HepG2 (cell line): Measurements from ENCODE around the gene ACTN1. TPM values are rescaled to one million over a fixed set of nuclear protein-coding genes. Genes with fewer than 3 reads are reported as not detected.

Source experiments
- ARID5B ChIP-seq: IDR thresholded peaks from 2 replicates; pipeline ENCODE4 v1.4.0; 2020; ENCODE audit warnings: mild to moderate bottlenecking, missing genetic modification reagents
- DRAP1 ChIP-seq: IDR thresholded peaks from 2 replicates; pipeline ENCODE4 v1.6.1; 2016; ENCODE audit warnings: missing genetic modification reagents, missing compliant biosample characterization
- GMEB1 ChIP-seq: sonication (generic); formaldehyde crosslinking; IDR thresholded peaks from 2 replicates; pipeline ENCODE4 v1.5.1; 2020; ENCODE audit warnings: missing genetic modification reagents, mild to moderate bottlenecking, borderline replicate concordance
- GPN1 ChIP-seq: sonication (generic); formaldehyde crosslinking; IDR thresholded peaks from 2 replicates; pipeline ENCODE4 v1.5.1; 2020; ENCODE audit warnings: missing genetic modification reagents, borderline replicate concordance
- MEF2D ChIP-seq: sonication (generic); formaldehyde crosslinking; IDR thresholded peaks from 2 replicates; pipeline ENCODE4 v1.5.1; 2020; ENCODE audit warnings: mild to moderate bottlenecking, missing genetic modification reagents
- MYNN ChIP-seq: sonication (generic); formaldehyde crosslinking; IDR thresholded peaks from 2 replicates; pipeline ENCODE4 v1.4.0; 2020; ENCODE audit warnings: mild to moderate bottlenecking, low read depth, missing genetic modification reagents
- NR2F2 ChIP-seq: IDR thresholded peaks from 2 replicates; pipeline ENCODE4 v1.6.1; 2012; ENCODE audit warnings: low read depth, inconsistent platforms, borderline replicate concordance
- POLR2A ChIP-seq, 2 experiments: IDR thresholded peaks; 2 replicates each; pipeline ENCODE4 v1.6.1; 2011; ENCODE audit warnings: low read depth in 2 of 2, low read length in 2 of 2, mild to moderate bottlenecking in 1 of 2, moderate library complexity in 1 of 2; ENCODE audit not compliant: insufficient read depth in 1 of 2
- SIN3B ChIP-seq: fragments of 150-350 bp; IDR thresholded peaks from 2 replicates; pipeline ENCODE4 v1.6.1; 2014; ENCODE audit warnings: low read length
- SP4 ChIP-seq: sonication (generic); formaldehyde crosslinking; IDR thresholded peaks from 2 replicates; pipeline ENCODE4 v1.8.1; 2023; ENCODE audit warnings: mild to moderate bottlenecking, missing genetic modification reagents
- ZC3H13 ChIP-seq: sonication (generic); formaldehyde crosslinking; IDR thresholded peaks from 2 replicates; pipeline ENCODE4 v1.8.1; 2023; ENCODE audit warnings: mild to moderate bottlenecking, missing genetic modification reagents, moderate library complexity
- ZC3H4 ChIP-seq: sonication (generic); formaldehyde crosslinking; IDR thresholded peaks from 2 replicates; pipeline ENCODE4 v1.4.0; 2020; ENCODE audit warnings: missing genetic modification reagents, borderline replicate concordance
- ZFX ChIP-seq: sonication (generic); formaldehyde crosslinking; IDR thresholded peaks from 2 replicates; pipeline ENCODE4 v1.4.0; 2020; ENCODE audit warnings: mild to moderate bottlenecking, low read depth, missing genetic modification reagents, moderate library complexity
- ZMAT3 ChIP-seq: sonication (generic); formaldehyde crosslinking; conservative IDR thresholded peaks from 2 replicates; pipeline ENCODE4 v1.7.0; 2021; ENCODE audit warnings: missing genetic modification reagents
- ZNF446 ChIP-seq: sonication (generic); formaldehyde crosslinking; IDR thresholded peaks from 2 replicates; pipeline ENCODE4 v1.5.0; 2020; ENCODE audit warnings: mild to moderate bottlenecking, missing genetic modification reagents
- ZNF605 ChIP-seq: sonication (generic); formaldehyde crosslinking; IDR thresholded peaks from 2 replicates; pipeline ENCODE4 v1.8.0; 2022; ENCODE audit warnings: mild to moderate bottlenecking, missing genetic modification reagents
- ZNF607 ChIP-seq: sonication (generic); formaldehyde crosslinking; IDR thresholded peaks from 2 replicates; pipeline ENCODE4 v1.5.1; 2020; ENCODE audit warnings: missing genetic modification reagents, mild to moderate bottlenecking, borderline replicate concordance
- ZSCAN21 ChIP-seq: sonication (generic); formaldehyde crosslinking; IDR thresholded peaks from 2 replicates; pipeline ENCODE4 v1.8.0; 2022; ENCODE audit warnings: mild to moderate bottlenecking, missing genetic modification reagents, moderate library complexity, borderline replicate concordance
- polyA plus RNA-seq, 8 experiments: library from polyadenylated mRNA; depleted of rRNA in 3 of 8; stranded (reverse) in 7 of 8; unstranded in 1 of 8; fragments of >200 nt; fragmentation: Illumina TruSeq in 4 of 8; extraction: Trizol in 4 of 8; gene quantifications; 2 replicates each; pipeline versions ENCODE4 v1.2.1 to v1.2.3, GENCODE V29; 2011 to 2016; ENCODE audit warnings: low read depth in 4 of 8, missing spikeins in 1 of 8, mixed read lengths in 1 of 8; ENCODE audit not compliant: insufficient read depth in 1 of 8
- total RNA-seq, 5 experiments: library from RNA; depleted of rRNA; stranded (reverse); fragments of >200 nt; fragmentation: Illumina TruSeq; extraction: Trizol; gene quantifications; 2 replicates each; pipeline ENCODE4 v1.2.3, GENCODE V29; 2016; ENCODE audit warnings: low read depth in 1 of 5
- TF ChIP-seq, protein P1 (sequence below): sonication (generic); formaldehyde crosslinking; IDR thresholded peaks from 2 replicates; pipeline ENCODE4 v1.9.0; 2021; ENCODE audit warnings: missing genetic modification reagents, mild to moderate bottlenecking, borderline replicate concordance
- TF ChIP-seq, protein P2 (sequence below): sonication (generic); formaldehyde crosslinking; IDR thresholded peaks from 2 replicates; pipeline ENCODE4 v1.4.0; 2020; ENCODE audit warnings: missing genetic modification reagents

The ACTN1 gene
- total and polyA plus RNA-seq, 2 of the 13 experiments (the other 11 are each of a cell fraction or from before 2014, with no cell fraction given) = 58.6 to 162 TPM

DNA sequence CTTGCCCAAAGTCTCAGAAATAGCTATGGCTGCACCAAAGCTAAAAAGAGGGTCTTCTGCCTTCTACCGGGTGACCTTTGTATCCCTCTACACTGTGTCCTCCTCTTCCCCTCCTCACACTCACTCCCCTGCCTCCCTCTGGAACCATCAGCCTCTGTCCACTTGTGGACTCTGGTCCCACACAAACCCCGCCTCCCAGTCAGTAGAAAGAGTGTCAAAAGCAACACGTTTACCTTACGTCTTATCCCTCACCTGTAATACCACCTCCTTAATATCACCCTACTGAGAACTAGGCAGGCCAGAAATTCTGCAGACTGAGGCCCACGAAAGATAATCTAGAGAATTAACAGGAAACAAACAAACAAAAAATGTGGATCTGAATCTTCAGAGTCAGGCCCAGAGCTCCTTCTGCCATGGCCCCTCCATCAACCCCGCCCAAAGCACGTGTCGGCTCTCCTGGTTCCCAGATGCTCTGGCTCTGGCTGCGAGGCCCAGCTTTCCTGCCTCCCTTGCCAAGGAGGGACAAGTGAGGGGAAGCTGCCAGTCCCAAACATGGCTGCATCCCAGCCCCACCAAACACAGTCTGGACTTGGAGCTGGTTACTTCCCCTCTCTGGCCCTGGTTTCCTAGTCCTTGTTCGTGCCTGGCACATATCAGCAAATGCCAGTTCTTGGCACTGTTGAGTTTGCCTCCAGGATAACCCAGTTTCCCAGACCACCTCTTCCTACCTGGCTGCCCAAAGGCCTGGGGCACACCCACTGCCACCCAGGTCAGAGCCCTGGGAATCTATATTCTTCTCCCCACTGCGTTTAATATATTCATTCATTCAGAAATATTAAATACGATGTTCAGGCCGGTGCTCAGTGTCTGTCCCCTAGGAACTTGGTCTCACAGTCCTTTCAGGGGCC is 2.7 kb downstream of the ACTN1 start (continued):
- TF ChIP-seq ZSCAN21 (peak; percentile 43; the same call in 1 of the 2 replicates), DRAP1 (CRISPR knock-in tag) (peak; percentile 65; the same call in 1 of the 2 replicates), ZNF605 (CRISPR knock-in tag) (peak; percentile 75; the same call in 1 of the 2 replicates), POLR2A (IDR thresholded peaks at IDR 0.05; ENCODE audit: insufficient read depth in 1 of 2, low read depth in 2 of 2, low read length in 2 of 2) (peak in 1 of 2 experiments; percentile 40; a peak in 2 of 4 replicates), ZFX (CRISPR knock-in tag) (peak; percentile 58; the same call in 1 of the 2 replicates), GMEB1 (no peak), SIN3B (no peak), ZC3H13 (CRISPR knock-in tag) (peak; percentile 90), ZMAT3 (CRISPR knock-in tag) (peak; percentile 97), NR2F2 (no peak), ZNF607 (CRISPR knock-in tag) (peak; percentile 68; the same call in 1 of the 2 replicates), ZNF446 (CRISPR knock-in tag) (no peak), MEF2D (CRISPR knock-in tag) (peak; percentile 69; the same call in 1 of the 2 replicates), MYNN (no peak), SP4 (CRISPR knock-in tag) (no peak), ARID5B (CRISPR knock-in tag) (peak; percentile 75), GPN1 (CRISPR knock-in tag) (no peak), ZC3H4 (CRISPR knock-in tag) (no peak)
- TF ChIP-seq, protein P1, sequence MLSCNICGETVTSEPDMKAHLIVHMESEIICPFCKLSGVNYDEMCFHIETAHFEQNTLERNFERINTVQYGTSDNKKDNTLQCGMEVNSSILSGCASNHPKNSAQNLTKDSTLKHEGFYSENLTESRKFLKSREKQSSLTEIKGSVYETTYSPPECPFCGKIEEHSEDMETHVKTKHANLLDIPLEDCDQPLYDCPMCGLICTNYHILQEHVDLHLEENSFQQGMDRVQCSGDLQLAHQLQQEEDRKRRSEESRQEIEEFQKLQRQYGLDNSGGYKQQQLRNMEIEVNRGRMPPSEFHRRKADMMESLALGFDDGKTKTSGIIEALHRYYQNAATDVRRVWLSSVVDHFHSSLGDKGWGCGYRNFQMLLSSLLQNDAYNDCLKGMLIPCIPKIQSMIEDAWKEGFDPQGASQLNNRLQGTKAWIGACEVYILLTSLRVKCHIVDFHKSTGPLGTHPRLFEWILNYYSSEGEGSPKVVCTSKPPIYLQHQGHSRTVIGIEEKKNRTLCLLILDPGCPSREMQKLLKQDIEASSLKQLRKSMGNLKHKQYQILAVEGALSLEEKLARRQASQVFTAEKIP = no peak
- TF ChIP-seq, protein P2, sequence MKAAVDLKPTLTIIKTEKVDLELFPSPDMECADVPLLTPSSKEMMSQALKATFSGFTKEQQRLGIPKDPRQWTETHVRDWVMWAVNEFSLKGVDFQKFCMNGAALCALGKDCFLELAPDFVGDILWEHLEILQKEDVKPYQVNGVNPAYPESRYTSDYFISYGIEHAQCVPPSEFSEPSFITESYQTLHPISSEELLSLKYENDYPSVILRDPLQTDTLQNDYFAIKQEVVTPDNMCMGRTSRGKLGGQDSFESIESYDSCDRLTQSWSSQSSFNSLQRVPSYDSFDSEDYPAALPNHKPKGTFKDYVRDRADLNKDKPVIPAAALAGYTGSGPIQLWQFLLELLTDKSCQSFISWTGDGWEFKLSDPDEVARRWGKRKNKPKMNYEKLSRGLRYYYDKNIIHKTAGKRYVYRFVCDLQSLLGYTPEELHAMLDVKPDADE (CRISPR knock-in tag) = 0 out of 2 replicates have a peak, but pooled peaks have one; percentile 78
